Skin of body (tissue), 2 donors: ENCODE results near the gene MITF. TPM values are rescaled to one million over a fixed set of nuclear protein-coding genes. Genes with fewer than 3 reads are reported as not detected.
"Not testable (repeated sequence)": the region's sequence is repeated elsewhere in the genome, so short reads cannot be mapped to it uniquely, and the experiment has no call there.

Experiments
- DNase-seq: peaks from one replicate; lab custom pipeline; 2025; lab: John Stamatoyannopoulos, UW
- total RNA-seq: library from RNA; depleted of rRNA; stranded (reverse); fragments of >200 nt; gene quantifications from one replicate; pipeline ENCODE4 v1.2.3, GENCODE V29; 2014

The MITF gene
- total RNA-seq, 1 donor from 2014 or later, result 43.2 TPM

DNA sequence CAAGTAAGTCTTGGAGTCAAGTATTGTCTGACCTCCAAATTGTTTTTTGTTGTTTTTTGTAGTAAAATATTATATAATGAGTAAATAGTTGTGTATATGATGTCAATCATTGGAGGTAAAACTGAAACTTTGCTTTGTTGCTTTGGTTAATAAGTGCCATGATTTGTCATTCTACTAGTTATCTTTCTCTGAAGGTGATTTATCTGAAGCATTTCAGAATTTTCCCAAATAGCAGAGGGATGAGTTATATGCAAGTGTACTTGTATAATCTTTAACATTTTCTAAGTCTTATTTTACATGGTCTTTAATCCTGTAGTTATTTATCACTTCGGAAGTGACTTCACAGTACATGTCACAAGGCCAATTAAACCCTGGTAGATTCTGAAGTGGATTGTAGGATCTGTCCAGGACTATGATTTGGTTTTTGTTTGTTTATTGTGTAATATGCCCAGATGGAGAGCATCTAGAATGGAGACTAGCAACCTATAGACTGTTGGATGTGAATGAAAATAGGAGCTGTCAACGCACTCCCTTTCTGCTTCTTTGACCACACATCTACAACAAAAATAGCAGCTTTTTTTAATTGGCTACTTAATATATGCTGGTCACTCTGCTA lies 167.2 kb downstream of the MITF start:
- no peak for DNase-seq

DNA sequence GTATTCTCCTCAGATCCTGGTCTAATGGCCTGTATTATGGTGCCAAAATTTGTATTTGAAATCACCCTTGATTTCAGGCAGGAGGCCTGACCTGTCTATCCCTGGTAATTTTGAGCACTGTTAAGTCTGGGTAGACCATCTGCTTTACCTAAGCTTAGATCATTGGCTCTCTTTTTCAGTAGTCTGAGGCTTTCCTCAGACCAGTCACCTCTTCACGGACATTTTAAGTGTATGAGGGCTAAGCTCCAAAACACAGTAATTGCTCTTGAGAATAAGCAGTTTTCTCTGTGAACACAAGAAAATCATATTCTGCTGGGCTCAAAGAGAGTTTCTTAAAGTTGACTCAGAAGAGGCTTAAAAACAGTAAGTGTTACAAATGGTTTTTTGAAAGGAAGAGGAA lies 168.3 kb downstream of the MITF start:
- DNase-seq, result no peak

DNA sequence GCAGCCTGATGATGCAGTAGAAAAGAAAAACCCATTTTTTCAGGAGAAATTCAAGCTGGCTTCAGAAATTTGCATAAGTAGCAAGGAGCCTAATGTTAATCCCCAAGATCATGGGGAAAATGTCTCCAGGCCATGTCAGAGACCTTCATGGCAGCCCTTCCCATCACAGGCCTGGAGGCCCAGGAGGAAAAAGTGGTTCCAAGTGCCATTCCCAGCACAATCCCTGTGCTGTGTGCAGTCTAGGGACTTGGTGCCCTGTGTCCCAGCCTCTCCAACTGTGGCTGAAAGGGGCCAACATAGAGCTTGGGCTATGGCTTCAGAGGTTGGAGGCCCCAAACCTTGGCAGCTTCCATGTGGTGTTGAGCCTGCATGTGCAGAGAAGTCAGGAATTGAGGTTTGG lies 170.6 kb downstream of the MITF start:
- not testable (repeated sequence) for DNase-seq

DNA sequence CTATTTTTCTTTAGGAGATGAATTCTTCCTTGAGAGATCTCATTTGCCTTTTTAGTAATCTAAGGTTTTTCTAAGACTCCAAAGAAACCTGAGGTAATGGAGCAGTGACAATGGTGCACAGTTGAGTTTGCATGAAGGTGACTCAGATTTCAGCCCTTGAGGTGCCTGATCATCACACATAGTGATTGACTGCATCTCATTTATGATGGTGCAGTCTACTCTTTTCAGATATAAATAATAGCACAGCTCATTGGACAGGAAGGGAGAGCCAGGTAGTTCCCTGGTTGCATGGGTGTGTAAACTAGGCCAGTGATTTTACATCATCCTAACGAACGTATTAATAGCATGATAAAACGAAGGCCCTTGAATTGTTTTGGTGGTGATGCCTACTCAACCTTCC lies 174.2 kb downstream of the MITF start:
- no peak for DNase-seq

DNA sequence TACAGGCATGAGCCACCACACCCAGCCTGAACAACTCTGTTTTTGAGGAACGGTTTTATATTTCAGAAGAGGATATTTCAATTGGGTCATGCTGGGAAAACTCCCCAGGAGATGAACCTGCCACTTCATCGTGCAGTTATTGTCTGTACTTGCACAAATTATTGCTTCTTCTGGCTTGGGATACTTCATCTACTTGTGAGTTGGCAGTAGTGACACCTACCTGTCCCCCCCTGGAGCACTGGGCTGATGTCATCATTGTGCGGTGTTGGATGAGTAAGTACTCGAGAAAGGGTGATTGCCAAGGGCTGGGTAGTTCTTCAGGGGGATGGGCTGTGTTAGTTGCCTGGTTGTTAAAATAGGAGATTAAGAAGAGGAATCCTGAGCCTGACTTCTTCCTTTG lies 175.1 kb downstream of the MITF start:
- DNase-seq, result no peak

DNA sequence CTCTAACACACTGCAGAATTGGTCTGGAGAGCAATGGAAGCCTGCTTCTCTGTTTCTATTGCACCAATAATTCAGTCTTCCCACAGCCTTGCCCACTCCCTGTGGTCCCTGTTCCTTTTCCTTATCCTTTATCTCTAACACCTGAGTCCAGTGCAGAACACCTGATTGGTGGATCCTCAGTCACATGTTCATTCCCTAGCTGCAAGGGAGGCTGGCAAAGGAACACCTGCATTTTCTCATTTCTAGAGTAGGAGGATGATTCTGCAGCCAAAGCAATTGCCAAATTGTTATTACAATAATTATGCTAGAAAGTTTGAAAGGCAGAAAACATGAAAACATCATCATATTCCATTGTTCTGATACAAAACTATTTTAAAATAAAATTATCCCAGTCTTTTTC lies 176.5 kb downstream of the MITF start:
- no peak for DNase-seq

DNA sequence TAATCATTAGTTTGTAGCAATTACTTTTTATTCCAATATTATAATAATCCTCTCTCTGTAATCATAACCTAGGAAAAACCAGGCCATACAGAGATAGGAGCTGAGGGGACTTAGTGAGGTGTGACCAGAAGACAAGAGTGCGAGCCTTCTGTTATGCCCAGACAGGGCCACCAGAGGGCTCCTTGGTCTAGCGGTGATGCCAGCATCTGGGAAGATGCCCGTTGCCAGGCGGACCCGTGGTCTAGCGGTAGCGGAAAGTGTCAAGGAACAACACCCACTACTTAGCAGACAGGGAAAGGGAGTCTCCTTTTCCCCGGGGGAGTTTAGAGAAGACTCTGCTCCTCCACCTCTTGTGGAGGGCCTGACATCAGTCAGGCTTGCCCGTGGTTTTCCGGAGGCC lies 180.7 kb downstream of the MITF start:
- DNase-seq, result not testable (repeated sequence)

DNA sequence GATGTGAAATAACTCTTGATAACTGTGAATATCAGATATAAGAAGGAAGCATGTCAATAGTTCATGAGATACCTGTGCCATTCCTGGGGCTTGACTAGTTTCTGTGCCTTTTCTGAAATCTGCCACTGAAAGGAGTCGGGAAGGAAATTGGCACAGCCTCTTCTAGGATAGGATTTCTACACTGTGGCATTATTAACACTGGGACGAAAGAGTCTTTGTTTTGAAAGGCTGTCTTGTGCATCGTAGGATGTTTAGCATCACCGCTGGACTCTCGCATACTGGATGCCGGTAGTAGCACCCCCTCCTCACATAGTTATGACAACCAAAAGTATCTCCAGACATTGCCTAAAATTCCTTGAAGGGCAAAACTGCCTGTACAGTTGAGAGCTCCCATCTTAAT lies 182.4 kb downstream of the MITF start:
- no peak for DNase-seq

DNA sequence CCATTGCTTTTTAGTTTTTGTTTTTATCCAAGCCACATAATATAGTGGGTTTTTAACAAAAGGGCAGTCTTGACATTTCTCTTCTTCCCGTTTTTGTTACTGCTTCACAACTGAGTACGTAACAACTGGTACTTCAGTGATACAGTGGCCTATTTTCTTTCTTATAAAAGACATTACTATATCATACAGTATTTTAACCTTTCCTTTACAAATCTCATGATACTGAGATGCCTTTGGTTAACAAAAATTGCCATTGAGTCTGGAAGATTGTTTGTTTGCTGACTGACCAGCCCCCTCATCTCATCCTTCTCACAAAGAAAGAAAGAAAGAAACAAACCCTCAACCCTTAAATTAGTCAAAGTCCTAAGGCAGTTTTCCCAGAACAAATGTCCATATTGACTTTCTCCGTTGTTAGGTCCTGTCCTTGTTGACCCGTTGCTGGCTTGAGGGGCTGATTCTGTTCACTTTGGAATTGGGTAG lies 183.3 kb downstream of the MITF start:
- DNase-seq, result no peak

DNA sequence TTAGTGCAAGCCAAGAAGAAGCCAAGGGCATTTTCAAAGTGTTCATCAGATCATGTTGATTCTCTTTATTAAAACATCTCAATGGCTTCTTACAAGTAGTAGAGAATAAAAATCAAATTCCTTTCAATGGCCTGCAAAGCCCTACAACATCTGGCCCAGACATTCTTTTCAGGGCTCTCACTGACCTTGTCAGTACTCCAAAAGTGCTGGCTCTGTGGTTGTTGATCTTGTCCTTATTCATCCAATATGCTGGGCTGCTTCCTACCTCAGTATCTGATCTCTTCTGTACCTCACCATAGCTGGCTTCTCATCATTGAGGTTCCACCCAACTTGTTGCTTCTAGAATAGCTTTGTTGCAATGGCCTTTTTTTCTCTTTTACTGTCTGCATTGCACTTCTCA lies 186.2 kb downstream of the MITF start:
- no peak for DNase-seq

DNA sequence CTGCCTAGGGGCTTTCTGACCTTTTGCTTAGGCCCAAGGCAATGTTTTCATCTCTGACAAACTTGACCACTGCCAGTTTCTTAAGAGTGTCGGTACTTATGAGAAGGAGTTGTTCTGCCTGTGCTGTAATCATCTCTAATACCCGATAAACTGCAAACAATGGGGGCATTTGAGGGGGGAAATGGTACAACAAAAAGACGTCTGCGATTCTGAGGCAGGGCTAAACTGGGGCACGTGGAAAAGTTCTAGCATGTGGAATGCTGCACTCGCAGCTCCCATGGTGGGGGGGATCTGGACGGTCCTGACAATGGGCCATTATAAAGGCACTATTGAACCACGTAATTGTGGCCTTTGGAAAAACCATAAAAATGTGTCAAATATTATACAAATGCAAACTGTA lies 187.1 kb downstream of the MITF start:
- no peak for DNase-seq

DNA sequence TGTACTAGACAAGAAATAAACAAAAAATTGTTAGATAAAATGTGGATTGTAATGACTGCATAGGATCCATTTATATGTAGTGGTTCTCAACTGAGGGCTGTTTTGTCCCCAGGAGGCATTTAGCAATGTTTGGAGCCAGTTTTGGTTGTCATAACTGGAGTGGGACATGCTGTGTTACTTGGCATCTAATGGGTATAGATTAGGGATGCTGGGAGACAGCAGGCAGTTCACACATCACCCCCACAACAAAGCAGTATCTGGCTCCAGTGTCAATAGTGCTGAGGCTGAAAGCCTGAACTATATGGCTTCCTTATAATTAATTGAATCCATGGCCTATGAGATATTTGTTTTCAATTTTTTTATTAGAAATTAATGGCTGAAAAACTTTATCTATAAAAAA lies 188.3 kb downstream of the MITF start:
- DNase-seq, result no peak

DNA sequence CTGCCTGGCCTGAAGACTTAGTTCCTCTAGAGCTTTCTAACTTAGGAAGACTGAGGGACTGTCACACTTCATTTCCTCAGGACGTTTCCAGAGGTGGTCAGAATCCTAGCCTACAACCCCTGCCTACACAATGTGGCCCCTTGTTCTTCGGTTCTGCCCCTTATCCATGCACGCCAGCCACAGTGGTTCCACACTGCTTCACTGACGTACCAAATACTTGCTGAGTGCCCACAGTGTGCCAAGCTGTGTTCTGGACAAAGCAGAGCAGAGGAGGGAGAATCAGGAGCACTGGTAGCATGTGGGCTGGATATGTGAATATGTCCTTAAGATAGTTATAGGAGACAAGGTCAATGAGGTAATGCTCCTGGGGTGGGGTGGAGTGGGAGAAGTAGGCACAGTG lies 189.8 kb downstream of the MITF start:
- DNase-seq, result peak; percentile 15

DNA sequence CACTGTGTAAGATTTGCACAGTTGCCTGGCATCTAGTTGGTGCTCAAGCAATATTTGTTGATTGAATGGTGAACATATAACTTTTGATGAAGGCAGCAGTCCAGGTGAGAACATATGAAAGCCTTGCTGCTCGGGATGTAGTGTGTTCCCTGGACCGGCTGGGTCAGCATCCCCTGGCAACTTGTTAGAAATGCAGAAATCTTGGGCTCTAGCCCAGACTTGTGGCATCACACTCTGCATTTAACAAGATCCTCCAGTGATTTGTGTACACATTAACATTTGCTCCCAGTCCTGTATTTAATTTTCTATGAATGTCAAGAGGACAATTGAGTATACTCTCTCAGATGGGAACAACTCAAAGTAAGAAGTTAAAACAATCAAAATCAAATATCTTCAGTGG lies 191.3 kb downstream of the MITF start:
- no peak for DNase-seq

DNA sequence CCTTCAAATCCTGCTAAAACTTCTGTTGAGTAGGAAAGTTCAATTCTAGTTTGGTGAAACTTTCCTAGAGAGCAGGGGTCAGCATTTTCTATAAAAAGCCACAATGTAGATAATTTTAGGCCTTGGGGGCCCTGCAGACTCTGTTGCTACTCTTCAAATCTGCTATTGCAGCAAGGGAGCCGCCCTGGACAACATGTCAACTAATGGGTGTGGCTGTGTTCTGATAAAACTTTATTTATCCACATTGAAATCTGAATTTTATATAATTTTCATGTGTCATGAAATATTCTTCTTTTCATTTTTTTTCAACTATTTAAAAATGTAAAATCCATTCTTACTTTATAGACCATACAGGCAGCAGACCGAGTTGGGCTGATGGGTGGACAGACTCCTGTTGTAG lies 192.8 kb downstream of the MITF start:
- DNase-seq, result no peak

DNA sequence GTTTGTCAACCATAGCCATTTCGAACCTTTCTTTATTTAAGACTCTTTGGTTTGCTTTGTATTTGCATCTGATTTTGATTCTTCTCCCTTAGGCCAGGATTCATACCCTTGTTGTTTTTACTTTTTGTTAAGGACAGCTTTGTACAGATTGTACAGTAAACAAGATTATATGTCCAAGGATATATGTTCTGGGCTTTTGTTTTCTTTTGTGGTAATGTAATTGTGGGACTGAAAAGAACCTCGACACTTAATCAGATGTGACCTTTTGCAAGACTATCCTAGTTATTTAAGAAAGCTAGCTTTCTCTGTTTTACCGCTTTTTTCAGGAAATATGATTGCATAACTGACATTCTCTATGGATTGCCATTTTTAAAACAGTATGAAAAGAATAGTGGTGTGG lies 193.2 kb downstream of the MITF start:
- DNase-seq, result no peak

DNA sequence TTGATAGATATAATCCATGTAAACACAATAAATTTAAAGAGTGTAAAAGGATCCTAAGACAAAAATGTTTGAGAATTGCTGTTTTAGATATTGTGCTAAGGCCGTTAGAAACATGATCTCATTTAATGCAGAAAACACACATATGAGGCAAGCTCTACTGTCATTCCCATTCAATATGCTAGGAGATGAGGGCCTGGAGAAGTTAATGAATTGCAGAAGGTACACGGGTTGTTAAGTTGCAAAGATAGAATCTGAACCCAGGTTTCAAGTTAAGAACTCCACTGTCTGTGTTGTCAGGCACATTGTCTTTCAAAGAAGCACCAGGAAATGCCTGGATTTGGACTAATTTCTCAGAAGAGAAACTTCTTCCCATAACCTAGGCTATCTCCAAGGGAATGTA lies 195.1 kb downstream of the MITF start:
- DNase-seq, result no peak

DNA sequence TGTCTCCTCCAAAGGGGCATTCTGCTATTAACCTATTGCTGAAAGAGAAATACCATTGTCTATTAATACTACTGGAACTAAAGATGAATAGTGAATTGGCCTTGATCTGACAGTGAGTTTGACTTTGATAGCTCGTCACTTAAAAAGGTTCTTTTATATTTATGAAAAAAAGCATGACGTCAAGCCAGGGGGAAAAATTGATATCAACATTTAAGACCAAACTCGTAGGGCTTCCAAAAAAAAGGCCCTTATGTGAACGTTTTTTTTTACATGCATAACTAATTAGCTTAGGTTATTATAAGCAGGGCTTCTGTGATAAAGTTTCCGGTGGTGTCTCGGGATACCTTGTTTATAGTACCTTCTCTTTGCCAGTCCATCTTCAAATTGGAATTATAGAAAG lies 197.0 kb downstream of the MITF start:
- DNase-seq, result no peak

DNA sequence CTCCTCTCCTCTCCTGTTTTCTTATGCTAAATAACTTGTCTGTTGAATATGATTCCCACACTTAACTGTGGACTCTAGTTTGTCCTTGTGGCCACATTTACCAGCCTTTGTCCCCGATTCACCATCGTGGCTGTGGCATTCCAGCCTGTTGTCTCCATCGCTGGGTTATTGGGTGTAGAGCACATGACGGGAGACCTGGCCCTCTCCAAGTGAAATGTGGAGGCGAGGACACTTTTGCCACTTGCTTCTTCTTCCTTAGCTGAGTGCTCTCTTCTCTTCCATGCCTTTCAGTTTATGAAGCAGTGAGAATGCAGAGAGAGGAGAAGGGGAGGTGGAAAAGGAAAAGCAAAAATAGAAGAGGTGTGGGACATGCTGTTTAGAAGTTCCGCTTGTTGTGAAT lies 198.8 kb downstream of the MITF start:
- no peak for DNase-seq

DNA sequence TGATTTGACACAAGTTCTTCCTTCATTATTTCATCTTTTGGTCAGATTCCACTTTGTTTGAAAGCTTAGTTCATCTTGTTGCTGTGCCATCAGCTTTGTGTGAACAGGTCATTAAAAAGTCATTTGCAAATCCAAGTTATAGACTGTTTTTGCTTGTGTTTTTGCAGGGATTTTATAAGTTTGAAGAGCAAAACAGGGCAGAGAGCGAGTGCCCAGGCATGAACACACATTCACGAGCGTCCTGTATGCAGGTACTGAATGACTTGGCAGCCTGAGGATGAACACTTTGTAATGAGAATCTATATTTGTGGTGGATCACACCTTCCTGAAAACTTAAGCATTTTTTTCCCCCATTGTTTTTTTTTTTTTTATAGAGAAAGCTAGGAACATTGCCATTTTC lies 199.7 kb downstream of the MITF start:
- no peak for DNase-seq

DNA sequence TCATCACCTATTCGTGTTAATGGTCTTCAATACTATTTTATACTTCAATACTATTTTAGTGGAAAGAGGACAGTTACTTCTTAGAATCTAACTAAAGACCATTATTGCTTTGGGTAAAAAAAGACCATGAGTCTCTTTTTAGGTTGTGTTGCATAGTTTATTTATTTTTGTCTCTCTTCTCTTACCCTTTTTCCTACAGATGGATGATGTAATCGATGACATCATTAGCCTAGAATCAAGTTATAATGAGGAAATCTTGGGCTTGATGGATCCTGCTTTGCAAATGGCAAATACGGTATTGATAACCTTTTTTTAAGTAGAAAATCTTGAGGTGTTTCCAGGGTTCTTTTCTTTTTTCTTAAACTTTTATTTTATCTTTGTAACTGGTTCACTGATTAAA lies 201.8 kb downstream of the MITF start:
- no peak for DNase-seq

DNA sequence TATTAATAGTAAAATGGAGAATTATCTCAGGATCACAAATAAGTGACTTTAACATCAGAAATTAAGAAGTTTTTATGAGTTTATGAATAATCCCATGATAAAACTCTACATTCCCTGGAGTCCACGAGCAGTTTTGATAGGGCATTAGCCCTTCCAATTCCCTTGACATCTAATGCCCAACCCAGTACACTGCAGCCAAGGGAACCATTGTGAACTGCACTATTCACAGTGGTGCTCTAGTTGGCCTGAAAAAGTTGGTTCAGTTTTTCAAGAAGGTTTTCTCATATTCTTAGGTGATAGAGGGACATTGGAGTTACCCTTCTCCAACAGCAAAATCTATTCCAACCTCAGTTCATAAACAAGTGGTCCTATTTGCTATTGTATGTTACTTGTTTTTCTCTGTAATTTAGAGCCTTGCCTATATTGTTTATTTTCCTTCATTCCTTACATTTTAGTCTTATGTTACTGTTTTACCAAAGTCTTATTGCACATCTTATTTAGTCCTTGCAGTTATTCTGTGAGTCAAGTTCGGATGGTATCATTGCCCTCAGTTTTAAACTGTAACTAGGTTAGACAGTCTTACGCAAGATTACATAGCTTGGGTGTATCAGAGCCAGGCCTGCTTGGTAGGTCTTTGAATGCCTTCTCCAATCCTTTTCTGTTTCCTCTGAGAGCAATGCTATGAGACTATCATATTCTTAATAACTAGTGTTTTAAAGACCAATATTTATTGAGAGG lies 202.3 kb downstream of the MITF start:
- DNase-seq, result no peak

DNA sequence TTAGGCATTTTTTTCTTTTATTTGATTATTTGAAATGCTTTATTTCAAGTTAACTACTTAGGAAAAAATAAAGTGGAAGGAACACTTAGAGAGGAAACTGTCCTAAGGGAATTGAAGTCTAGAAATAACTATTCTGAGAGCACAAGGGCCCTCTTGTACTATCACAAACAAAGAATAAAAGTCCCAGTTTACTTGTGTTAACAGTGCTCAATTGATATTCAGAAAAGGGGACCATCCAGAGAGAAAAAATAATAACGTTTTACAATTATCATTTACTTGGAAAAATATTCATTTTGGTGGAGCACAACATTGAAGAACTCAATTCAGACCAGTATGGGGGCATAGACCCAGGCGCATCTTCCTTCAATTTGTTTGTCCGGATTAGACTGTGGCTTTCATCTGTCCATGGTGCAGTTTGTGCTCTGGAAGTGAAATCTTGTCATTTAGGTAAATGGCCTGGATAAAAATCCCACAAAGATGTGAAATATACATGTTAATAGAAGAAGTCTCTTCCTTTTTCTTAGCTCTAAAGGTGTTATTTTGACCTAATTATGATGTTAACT lies 205.7 kb downstream of the MITF start:
- DNase-seq, result peak; percentile 2
